Esophagus muscularis mucosa (tissue), 4 donors: ENCODE measurements around the gene EYA2. TPM values are rescaled to one million over a fixed set of nuclear protein-coding genes. Genes with fewer than 3 reads are reported as not detected.

Experiments used
- DNase-seq: peaks from one replicate; pipeline ENCODE4 v3.0.0-alpha.2; 2017; ENCODE audit errors: extremely low spot score
- H3K27ac ChIP-seq, 4 donors: fragments of 200-600 bp; sonication (generic); replicated peaks in 1 of 4; 1 replicate in 3 of 4; 2 replicates in 1 of 4; pipeline ENCODE4 v1.5.1; 2016 to 2019; ENCODE audit warnings: mild to moderate bottlenecking in 1 of 4
- H3K27me3 ChIP-seq, 4 donors: fragments of 200-600 bp; sonication (generic); one replicate each; pipeline versions ENCODE4 v1.5.1 to v1.6.0; 2016 to 2019
- H3K36me3 ChIP-seq, 4 donors: fragments of 200-600 bp; sonication (generic); one replicate each; pipeline ENCODE4 v1.5.1; 2016 to 2019
- H3K4me1 ChIP-seq, 4 donors: fragments of 200-600 bp; sonication (generic); one replicate each; pipeline ENCODE4 v1.5.1; 2016 to 2019
- H3K4me3 ChIP-seq, 4 donors: fragments of 200-600 bp; sonication (generic); 1 replicate in 2 of 4; 2 replicates in 2 of 4; pipeline ENCODE4 v1.5.1; 2016 to 2019; ENCODE audit warnings: mild to moderate bottlenecking in 4 of 4, moderate library complexity in 1 of 4
- H3K9me3 ChIP-seq, 4 donors: fragments of 200-600 bp; sonication (generic); 1 replicate in 3 of 4; 2 replicates in 1 of 4; pipeline ENCODE4 v1.5.1; 2016 to 2019
- CTCF ChIP-seq, 3 experiments: fragments of 200-600 bp in 2 of 3; fragments of 450-650 bp in 1 of 3; sonication (generic) in 2 of 3; IDR thresholded peaks; one replicate each; pipeline ENCODE4 v1.5.1; 2017 to 2019; ENCODE audit warnings: antibody characterized with exemption in 3 of 3, mild to moderate bottlenecking in 2 of 3, moderate library complexity in 1 of 3
- EP300 ChIP-seq: sonication (generic); formaldehyde crosslinking; IDR thresholded peaks from one replicate; pipeline ENCODE4 v1.6.1; 2017; ENCODE audit warnings: antibody characterized with exemption
- POLR2A ChIP-seq: fragments of 450-650 bp; IDR thresholded peaks from one replicate; pipeline ENCODE4 v1.6.1; 2017; ENCODE audit warnings: antibody characterized with exemption, moderate library complexity, mild to moderate bottlenecking, low read depth
- POLR2AphosphoS5 ChIP-seq, 2 donors: sonication (generic); formaldehyde crosslinking; IDR thresholded peaks; one replicate each; pipeline ENCODE4 v1.6.1; 2017; ENCODE audit warnings: antibody characterized with exemption in 2 of 2
- WGBS: methylation state at CpG from one replicate; pipeline ENCODE4 v1.1.5; 2018; 5-methylcytosine and 5-hydroxymethylcytosine counted together
- intact Hi-C: fragments of 100-400 bp; cut with DNase I; formaldehyde crosslinking; loops from one replicate; pipeline ENCODE4 v1.15.1; 2023
- total RNA-seq, 4 donors: library from RNA; depleted of rRNA; stranded (reverse); fragments of >200 nt; gene quantifications; one replicate each; pipeline versions ENCODE4 v1.1.0 to v1.2.1, GENCODE V29; 2016

EYA2 gene
- total RNA-seq, 4 donors from 2014 or later: 1.2 to 5.9 (median 4.2) TPM

GRCh38 chr20:47013606-47014005 is 119.0 kb downstream of the EYA2 start:
- no peak for DNase-seq
- H3K36me3 ChIP-seq: no peaks in the 10 kb centered on the region
- intact Hi-C loops: no loop called here
- no peaks in the 10 kb centered on the region for H3K27me3 ChIP-seq
- no peak for TF ChIP-seq POLR2AphosphoS5 (IDR thresholded peaks at IDR 0.05)
- no peak for TF ChIP-seq POLR2A
- TF ChIP-seq CTCF (IDR thresholded peaks at IDR 0.05): no peak
- no peak for TF ChIP-seq EP300
- 91% methylated on average over 8 of the region's 8 CpGs for WGBS
- no peak overlapping the region for H3K4me3 ChIP-seq
- H3K27ac ChIP-seq: no peak overlapping the region
- H3K4me1 ChIP-seq: peaks cover 0 to 9% (median 6%) of the 10 kb centered on the region in 4 donors
- H3K9me3 ChIP-seq: no peaks in the 10 kb centered on the region

- Histone ChIP-seq H3K36me3 (no peaks in the 10 kb centered on the region), H3K27me3 (no peaks in the 10 kb centered on the region), H3K4me3 (no peak overlapping the region), H3K27ac (no peak overlapping the region), H3K9me3 (no peaks in the 10 kb centered on the region), H3K4me1 (peaks cover 0 to 34% (median 27%) of the 10 kb centered on the region in 4 donors)
- no peak for DNase-seq
- TF ChIP-seq EP300 (no peak), POLR2A (no peak), CTCF (IDR thresholded peaks at IDR 0.05) (no peak), POLR2AphosphoS5 (IDR thresholded peaks at IDR 0.05) (no peak)
- WGBS: 90% methylated on average over 8 of the region's 8 CpGs
- intact Hi-C loops: no loop called here
Observed at GRCh38 chr20:47016068-47016664, 121.5 kb downstream of the EYA2 start.

GRCh38 chr20:47018381-47018780 is 123.7 kb downstream of the EYA2 start:
- Histone ChIP-seq H3K27me3 (no peaks in the 10 kb centered on the region), H3K36me3 (no peaks in the 10 kb centered on the region), H3K9me3 (no peaks in the 10 kb centered on the region), H3K4me3 (no peak overlapping the region), H3K27ac (peak overlapping the region in 2 of 4 donors; percentile 52 to 60), H3K4me1 (peaks cover 0 to 34% (median 27%) of the 10 kb centered on the region in 4 donors)
- TF ChIP-seq POLR2A: no peak
- TF ChIP-seq EP300: no peak
- no peak for TF ChIP-seq POLR2AphosphoS5 (IDR thresholded peaks at IDR 0.05)
- no peak for TF ChIP-seq CTCF (IDR thresholded peaks at IDR 0.05)
- WGBS: 90% methylated on average over 9 of the region's 11 CpGs
- intact Hi-C loops: no loop called here
- no peak for DNase-seq

GRCh38 chr20:47019121-47019824 is 124.6 kb downstream of the EYA2 start:
- no peak for DNase-seq
- no peak overlapping the region for H3K4me3 ChIP-seq
- no peaks in the 10 kb centered on the region for H3K9me3 ChIP-seq
- peak overlapping the region in 2 of 4 donors; percentile 52 to 60 for H3K27ac ChIP-seq
- intact Hi-C loops: no loop called here
- H3K27me3 ChIP-seq: no peaks in the 10 kb centered on the region
- H3K4me1 ChIP-seq: peaks cover 0 to 37% (median 32%) of the 10 kb centered on the region in 4 donors
- no peak for TF ChIP-seq EP300
- TF ChIP-seq CTCF (IDR thresholded peaks at IDR 0.05): no peak
- no peak for TF ChIP-seq POLR2A
- peak; percentile 67 to 74 for TF ChIP-seq POLR2AphosphoS5 (IDR thresholded peaks at IDR 0.05)
- H3K36me3 ChIP-seq: no peaks in the 10 kb centered on the region
- 13% methylated on average over 7 of the region's 7 CpGs for WGBS
